ENCODE data around the gene CBR3.

Gene CBR3

GRCh38 chr21:36195613-36196012, 60.7 kb downstream of the CBR3 start:
- no peak overlapping the region for H3K4me3 Mint-ChIP-seq
- H3K9me3 Mint-ChIP-seq: no peaks in the 10 kb centered on the region
- peaks cover 12% of the 10 kb centered on the region for H3K36me3 Mint-ChIP-seq (ENCODE audit: low read depth)
- H3K27ac Mint-ChIP-seq: no peak overlapping the region
- no peaks in the 10 kb centered on the region for H3K4me1 Mint-ChIP-seq (ENCODE audit: low read depth)
- no peaks in the 10 kb centered on the region for H3K27me3 Mint-ChIP-seq
